SKM-1 (cell line): ENCODE measurements around the gene FAM124A.

Source experiments
- DNase-seq: peaks from one replicate; lab custom pipeline; 2025; ENCODE audit not compliant: unreplicated experiment; lab: John Stamatoyannopoulos, UW

Gene FAM124A

GRCh38 chr13:51303882-51304281 lies 81.7 kb downstream of the FAM124A start:
- DNase-seq: no peak

- DNase-seq: no peak
Measured at GRCh38 chr13:51305271-51305967, 83.2 kb downstream of the FAM124A start.

DNA sequence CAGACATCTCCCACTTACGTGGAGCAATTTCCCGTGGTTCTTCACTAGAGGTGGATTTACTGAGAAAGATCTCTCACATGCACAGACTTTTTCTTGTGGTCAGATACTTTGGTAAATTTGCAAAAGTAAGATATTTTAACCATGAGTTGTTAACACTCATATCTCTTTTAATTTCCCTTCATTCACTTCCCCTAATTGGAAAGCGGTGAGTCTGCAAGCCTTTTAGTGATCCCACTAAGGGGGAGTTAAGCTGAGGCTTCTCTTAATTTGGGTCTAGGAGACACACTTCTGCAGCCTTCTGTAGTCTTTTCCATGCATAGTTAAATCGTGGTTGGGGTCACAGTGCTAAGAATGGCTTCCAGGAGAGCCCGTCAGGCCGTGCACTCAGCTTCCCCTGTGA lies 86.6 kb downstream of the FAM124A start:
- DNase-seq: no peak

- DNase-seq: no peak
Measured at GRCh38 chr13:51311231-51311630, 89.0 kb downstream of the FAM124A start.

DNA sequence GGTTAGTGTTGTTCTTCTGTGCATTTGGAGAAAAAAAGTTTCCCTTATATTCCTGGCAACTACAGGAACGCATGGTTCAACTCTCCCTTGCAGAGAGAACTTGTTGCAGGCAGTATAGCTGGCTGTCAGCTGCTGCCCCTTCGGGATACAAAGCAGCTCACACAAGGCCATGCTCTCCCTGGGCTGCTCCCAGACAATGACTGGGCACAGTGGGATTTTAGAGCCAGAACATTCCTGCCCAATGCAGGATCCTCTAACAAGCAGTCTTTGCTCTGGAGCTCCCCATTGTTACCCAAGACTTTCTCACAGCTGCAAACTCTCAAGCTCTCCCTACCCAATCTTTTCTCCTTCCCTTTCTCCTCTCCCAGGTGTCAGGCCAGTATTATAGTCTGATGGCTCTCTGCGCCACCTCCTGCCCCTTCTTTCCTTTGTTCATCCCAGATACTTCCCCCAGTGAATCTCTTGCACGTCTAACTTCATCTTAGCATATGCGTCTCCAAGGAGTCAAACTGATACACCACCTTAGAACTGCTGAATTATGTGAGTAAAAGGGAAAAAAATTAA lies 89.8 kb downstream of the FAM124A start:
- DNase-seq: no peak

DNA sequence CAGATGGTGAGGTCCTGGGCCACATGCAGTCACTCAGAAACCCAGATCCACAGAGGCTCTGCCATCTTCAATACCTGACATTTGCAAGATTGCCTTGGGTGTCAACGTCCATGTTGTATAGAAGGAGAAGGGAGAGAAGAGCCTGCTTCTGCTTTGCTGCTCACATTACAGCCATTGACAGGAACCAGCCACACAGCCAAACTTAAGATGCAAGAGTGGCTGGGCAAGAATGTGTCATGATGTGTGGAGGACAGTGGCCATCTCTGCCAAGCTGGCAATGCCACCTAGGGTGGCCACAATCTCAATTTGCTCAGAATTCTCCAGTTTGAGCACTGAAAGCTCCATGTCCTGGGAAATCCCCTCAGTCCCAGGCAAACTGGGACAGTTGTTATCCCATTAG lies 91.4 kb downstream of the FAM124A start:
- no peak for DNase-seq

- no peak for DNase-seq
Measured at GRCh38 chr13:51317262-51317661, 95.1 kb downstream of the FAM124A start.

GRCh38 chr13:51318015-51318414 lies 95.8 kb downstream of the FAM124A start:
- no peak for DNase-seq

GRCh38 chr13:51318876-51319275 lies 96.7 kb downstream of the FAM124A start:
- DNase-seq: no peak

GRCh38 chr13:51321836-51322235 lies 99.6 kb downstream of the FAM124A start:
- DNase-seq: no peak

GRCh38 chr13:51322826-51323225 lies 100.6 kb downstream of the FAM124A start:
- DNase-seq: no peak

DNA sequence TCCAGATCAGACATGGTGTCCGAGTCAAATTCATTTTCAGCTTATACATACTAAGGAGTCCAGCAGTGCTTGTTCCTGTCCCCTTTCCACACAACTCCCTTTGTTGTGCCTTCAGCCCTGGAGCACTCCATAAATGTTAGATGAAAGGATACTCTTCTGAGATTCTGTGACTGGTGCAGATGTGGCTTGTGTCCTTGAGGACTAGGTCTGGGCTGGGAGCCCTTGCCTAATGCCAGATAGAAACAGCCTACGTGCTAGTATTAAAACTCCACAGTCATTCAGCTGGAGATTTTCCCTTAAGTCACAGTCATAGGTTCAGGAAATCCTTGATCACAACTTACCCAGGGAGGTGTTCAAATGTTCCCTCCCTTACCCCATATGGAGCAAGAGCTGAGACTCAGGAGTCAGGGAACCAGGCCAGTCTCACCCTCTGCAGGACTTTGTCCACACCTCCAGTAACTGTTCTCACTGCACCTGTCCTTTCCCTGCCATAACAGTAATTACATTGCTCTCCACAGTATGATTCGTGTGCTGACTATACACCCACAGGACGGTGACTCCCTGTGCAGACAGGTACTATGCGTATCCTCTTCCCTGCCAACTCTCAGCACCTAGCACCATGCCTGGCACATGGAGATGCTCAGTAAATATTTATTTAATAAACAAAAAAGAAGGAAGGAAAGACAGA lies 101.8 kb downstream of the FAM124A start:
- DNase-seq: no peak

- DNase-seq: no peak
Measured at GRCh38 chr13:51324714-51325420, 102.7 kb downstream of the FAM124A start.

DNA sequence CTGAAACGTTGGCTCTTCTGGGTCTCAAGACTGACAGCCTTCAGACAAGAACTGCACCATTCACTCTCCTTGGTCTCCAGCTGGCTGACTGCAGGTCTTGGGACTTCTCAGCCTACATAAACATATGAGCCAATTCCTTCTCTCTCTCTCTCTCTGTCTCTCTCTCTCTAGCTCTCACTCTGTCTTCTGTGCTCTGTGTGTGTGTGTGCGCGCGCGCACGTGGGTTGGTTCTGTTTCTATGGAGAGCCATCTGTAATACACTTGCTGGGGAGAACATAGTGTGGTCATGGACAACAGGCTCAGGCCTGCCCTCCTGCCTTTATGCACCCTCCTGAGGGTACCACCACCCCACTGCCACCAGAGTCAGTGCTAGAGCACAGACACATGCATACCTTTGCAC lies 103.6 kb downstream of the FAM124A start:
- DNase-seq: no peak

GRCh38 chr13:51326777-51327176 lies 104.6 kb downstream of the FAM124A start:
- no peak for DNase-seq

DNA sequence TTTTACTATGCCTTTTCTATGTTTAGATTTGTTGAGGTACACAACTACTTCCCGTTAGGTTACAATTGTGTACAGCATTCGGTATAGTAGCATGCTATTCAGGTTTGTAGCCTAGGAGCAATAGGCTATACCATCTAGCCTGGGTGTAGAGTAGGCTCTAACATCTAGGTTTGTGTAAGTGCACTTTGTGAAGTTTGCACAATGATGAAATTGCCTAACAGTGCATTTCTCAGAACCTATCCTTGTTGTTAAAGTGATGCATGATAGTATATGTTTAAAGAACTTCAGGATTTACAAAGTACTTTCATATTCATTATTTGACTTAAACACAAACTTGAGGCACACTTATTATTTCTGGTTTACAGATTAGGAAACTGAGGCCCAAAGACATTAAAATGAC lies 105.8 kb downstream of the FAM124A start:
- DNase-seq: no peak

DNA sequence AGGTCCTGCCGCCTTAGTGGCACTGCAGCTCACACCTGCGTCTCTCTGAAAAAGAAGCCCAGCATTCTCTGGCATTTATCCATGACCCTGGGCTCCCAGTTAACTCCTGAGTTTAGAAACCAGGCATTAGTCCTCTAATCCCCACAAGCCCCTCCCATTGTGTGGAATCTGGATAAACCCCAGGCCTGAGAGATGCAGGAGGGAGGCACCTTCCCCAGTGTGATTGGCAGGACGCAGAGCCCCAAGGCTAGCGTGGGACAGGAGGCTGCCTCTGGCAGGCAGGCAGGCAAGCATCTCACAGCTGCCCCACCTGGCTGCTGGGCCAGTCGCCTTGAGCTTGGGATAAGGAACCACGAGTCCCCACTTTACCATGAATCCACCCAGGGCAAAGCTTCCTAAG lies 106.3 kb downstream of the FAM124A start:
- DNase-seq: no peak

DNA sequence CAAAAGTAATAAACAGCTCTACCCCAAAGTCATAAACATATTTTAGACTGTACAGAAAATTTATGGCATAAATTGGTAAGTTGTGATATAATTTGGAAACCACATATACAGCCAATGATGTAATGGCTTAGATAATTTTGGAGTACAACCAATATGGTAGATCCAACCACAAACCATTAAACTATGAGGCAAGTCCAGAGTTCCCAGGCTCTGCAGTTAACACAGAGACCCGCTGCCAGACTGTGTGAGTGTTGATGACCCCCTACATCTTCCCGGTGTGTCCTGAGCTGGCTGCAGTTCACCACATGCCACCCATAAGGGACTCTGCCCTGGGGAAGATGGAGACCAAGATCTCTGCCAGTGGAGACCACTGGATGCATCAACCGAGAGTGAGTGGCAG lies 107.4 kb downstream of the FAM124A start:
- no peak for DNase-seq

DNA sequence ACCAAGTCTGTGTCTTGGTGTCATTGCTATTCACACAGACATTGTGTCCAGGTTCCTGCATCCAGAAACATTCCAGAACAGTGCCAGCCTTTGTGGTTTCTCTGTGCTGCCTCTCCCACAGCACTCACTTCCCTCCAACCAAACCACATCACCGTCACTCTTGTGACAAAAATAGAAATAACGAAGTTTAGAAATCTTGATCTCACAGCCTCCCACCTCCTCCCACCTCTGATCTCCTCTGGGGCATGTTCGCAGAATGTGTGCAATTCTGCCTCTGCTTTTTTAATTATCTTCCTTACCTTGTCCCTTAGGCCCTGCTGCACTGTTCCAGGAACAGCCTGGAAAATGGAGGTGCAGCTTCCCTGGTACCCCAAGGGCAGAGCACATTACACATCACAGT lies 108.6 kb downstream of the FAM124A start:
- peak; percentile 68 for DNase-seq

DNA sequence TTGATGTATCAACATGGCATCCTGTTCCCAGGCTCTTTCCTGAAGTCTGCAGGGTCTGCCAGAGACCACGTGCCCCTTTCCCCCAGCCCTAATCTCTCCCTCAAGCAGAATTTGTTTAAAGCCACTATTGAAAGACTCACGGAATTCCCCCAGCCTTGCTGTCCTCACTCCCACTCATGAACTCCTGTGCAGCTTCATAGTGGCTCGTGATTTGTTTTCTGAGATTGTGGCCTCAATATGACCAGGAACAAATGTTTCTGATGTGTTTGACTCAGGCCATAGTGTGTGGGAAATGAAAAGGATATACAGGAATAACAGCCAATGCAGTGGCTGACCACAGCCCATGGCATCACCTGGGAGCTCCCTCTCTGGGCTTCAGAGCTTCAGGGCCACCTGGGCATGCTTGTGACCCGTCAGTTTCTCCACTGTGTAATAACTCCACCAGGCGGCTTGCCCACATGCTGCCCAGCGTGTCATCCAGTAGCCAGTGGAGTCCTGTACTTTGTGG lies 109.2 kb downstream of the FAM124A start:
- DNase-seq: no peak

DNA sequence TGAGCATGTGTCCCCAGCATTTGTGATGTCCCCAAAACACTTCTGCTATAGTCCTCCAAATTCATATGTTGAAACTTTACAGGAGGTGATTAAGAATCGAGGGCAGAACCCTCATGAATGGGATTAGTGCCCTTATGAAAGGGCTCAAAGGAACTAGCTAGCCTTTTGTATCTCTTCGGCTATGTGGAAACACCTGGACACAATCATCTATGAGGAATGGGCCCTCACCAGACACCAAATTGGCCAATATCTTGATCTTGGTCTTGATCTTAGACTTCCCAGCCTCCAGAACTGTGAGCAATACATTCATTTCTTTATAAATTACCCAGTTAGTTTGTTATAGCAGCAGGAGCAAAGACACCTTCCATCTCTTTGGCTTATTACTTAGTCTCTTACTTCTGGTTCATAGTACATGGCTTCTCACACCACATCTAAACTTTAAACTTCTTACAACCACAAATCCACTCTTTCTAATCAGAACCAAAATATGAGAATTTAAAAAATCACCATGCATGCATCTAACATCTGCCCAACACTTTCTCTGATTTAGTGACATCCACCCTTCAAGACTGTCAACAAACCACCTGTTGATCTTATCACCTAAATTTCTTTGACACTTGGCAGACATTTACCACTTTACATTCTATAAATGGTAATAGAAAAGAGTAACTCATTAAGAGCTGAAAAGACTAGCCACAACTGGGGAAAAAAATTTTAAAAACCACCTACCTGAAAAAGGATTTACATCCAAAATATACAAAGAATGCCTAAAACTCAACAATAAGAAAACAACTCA lies 110.6 kb downstream of the FAM124A start:
- no peak for DNase-seq
